ENCODE results near the gene FXYD5.

FXYD5 gene, protein sequence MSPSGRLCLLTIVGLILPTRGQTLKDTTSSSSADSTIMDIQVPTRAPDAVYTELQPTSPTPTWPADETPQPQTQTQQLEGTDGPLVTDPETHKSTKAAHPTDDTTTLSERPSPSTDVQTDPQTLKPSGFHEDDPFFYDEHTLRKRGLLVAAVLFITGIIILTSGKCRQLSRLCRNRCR

GRCh38 chr19:35154525-35155406 is at the start of gene FXYD5:
FXYD5 (plus strand) TSS chr19:35154735; CDS start chr19:35155551, 816 bp downstream.
- Histone ChIP-seq H3K4me1 (peaks cover 40 to 79% (median 73%) of the 10 kb centered on the region in 10 experiments), H3K9ac (peak within 1 kb of the TSS; percentile 77 to 96 (median 92)), H3K4me3 (peak within 1 kb of the TSS; percentile 68 to 99 (median 94)), H4K20me1 (peaks cover 23 to 49% (median 46%) of the 10 kb centered on the region in 11 experiments; a peak in 21 of 22 replicates), H3K36me3 (peaks cover 33 to 41% (median 36%) of the 10 kb centered on the region in 11 experiments), H3K9me3 (replicated peaks in 1 of 11) (no peaks in the 10 kb centered on the region), H3K27ac (peak within 1 kb of the TSS; percentile 7 to 96 (median 92); a peak in 21 of 22 replicates), H3K27me3 (no peaks in the 10 kb centered on the region), H3K4me2 (peak within 1 kb of the TSS; percentile 92 to 99 (median 98))
- TF ChIP-seq Cebpa-rat (IDR thresholded peaks at IDR 0.05), result no peak

GRCh38 chr19:35105047-35105410 is 49.5 kb upstream of the FXYD5 start:
- H3K4me2 ChIP-seq, result no peak overlapping the region
- H4K20me1 ChIP-seq, result no peaks in the 10 kb centered on the region
- no peak overlapping the region for H3K9ac ChIP-seq
- H3K27me3 ChIP-seq, result no peaks in the 10 kb centered on the region
- no peak overlapping the region for H3K4me3 ChIP-seq
- H3K27ac ChIP-seq, result no peak overlapping the region
- no peaks in the 10 kb centered on the region for H3K36me3 ChIP-seq
- TF ChIP-seq Cebpa-rat (IDR thresholded peaks at IDR 0.05), result no peak
- peaks cover 0 to 14% (median 5%) of the 10 kb centered on the region in 10 experiments; a peak in 7 of 20 replicates for H3K4me1 ChIP-seq
- H3K9me3 ChIP-seq (replicated peaks in 1 of 11), result peaks cover 0 to 11% (median 9%) of the 10 kb centered on the region in 11 experiments; a peak in 8 of 22 replicates

GRCh38 chr19:35105411-35106290 is 48.9 kb upstream of the FXYD5 start:
- Histone ChIP-seq H3K27me3 (no peaks in the 10 kb centered on the region), H3K4me2 (no peak overlapping the region), H3K4me3 (no peak overlapping the region), H3K36me3 (no peaks in the 10 kb centered on the region), H3K9ac (no peak overlapping the region), H3K4me1 (peaks cover 0 to 14% (median 5%) of the 10 kb centered on the region in 10 experiments; a peak in 7 of 20 replicates), H3K27ac (no peak overlapping the region), H4K20me1 (no peaks in the 10 kb centered on the region), H3K9me3 (replicated peaks in 1 of 11) (peaks cover 0 to 11% (median 9%) of the 10 kb centered on the region in 11 experiments; a peak in 8 of 22 replicates)
- TF ChIP-seq Cebpa-rat (IDR thresholded peaks at IDR 0.05), result no peak

- H3K27me3 ChIP-seq, result no peaks in the 10 kb centered on the region
- no peak overlapping the region for H3K4me2 ChIP-seq
- no peak overlapping the region for H3K4me3 ChIP-seq
- H4K20me1 ChIP-seq, result no peaks in the 10 kb centered on the region
- no peak overlapping the region for H3K27ac ChIP-seq
- no peak for TF ChIP-seq Cebpa-rat (IDR thresholded peaks at IDR 0.05)
- H3K9me3 ChIP-seq (replicated peaks in 1 of 11), result peaks cover 0 to 11% (median 9%) of the 10 kb centered on the region in 11 experiments; a peak in 8 of 22 replicates
- H3K4me1 ChIP-seq, result peaks cover 0 to 18% (median 5%) of the 10 kb centered on the region in 10 experiments; a peak in 7 of 20 replicates
- no peak overlapping the region for H3K9ac ChIP-seq
- no peaks in the 10 kb centered on the region for H3K36me3 ChIP-seq
These were observed 48.3 kb upstream of the FXYD5 start for GRCh38 chr19:35106291-35106583.

- Histone ChIP-seq H3K4me1 (peaks cover 0 to 18% (median 5%) of the 10 kb centered on the region in 10 experiments; a peak in 7 of 20 replicates), H3K4me3 (no peak overlapping the region), H3K9ac (no peak overlapping the region), H3K27me3 (no peaks in the 10 kb centered on the region), H4K20me1 (no peaks in the 10 kb centered on the region), H3K36me3 (no peaks in the 10 kb centered on the region), H3K4me2 (peak overlapping the region in 3 of 11 experiments; percentile 33 to 52 (median 50); a peak in 1 of 22 replicates), H3K27ac (no peak overlapping the region), H3K9me3 (replicated peaks in 1 of 11) (peaks cover 0 to 11% (median 9%) of the 10 kb centered on the region in 11 experiments; a peak in 8 of 22 replicates)
- no peak for TF ChIP-seq Cebpa-rat (IDR thresholded peaks at IDR 0.05)
These were observed 47.5 kb upstream of the FXYD5 start for GRCh38 chr19:35106898-35107541.

- Histone ChIP-seq H3K4me1 (peaks cover 0 to 18% (median 5%) of the 10 kb centered on the region in 10 experiments; a peak in 7 of 20 replicates), H3K9me3 (replicated peaks in 1 of 11) (peaks cover 0 to 11% (median 9%) of the 10 kb centered on the region in 11 experiments; a peak in 8 of 22 replicates), H4K20me1 (no peaks in the 10 kb centered on the region), H3K36me3 (no peaks in the 10 kb centered on the region), H3K4me3 (no peak overlapping the region), H3K27me3 (no peaks in the 10 kb centered on the region), H3K27ac (no peak overlapping the region), H3K4me2 (peak overlapping the region in 3 of 11 experiments; percentile 33 to 52 (median 50); a peak in 3 of 22 replicates), H3K9ac (no peak overlapping the region)
- no peak for TF ChIP-seq Cebpa-rat (IDR thresholded peaks at IDR 0.05)
These were observed 47.0 kb upstream of the FXYD5 start for GRCh38 chr19:35107545-35107944.

- Histone ChIP-seq H4K20me1 (no peaks in the 10 kb centered on the region), H3K4me1 (peaks cover 0 to 18% (median 5%) of the 10 kb centered on the region in 10 experiments; a peak in 7 of 20 replicates), H3K27me3 (no peaks in the 10 kb centered on the region), H3K4me3 (no peak overlapping the region), H3K27ac (no peak overlapping the region), H3K36me3 (no peaks in the 10 kb centered on the region), H3K4me2 (no peak overlapping the region), H3K9me3 (replicated peaks in 1 of 11) (peaks cover 0 to 11% (median 9%) of the 10 kb centered on the region in 11 experiments; a peak in 8 of 22 replicates), H3K9ac (no peak overlapping the region)
- TF ChIP-seq Cebpa-rat (IDR thresholded peaks at IDR 0.05), result no peak
These were observed 45.8 kb upstream of the FXYD5 start for GRCh38 chr19:35108730-35109129.

DNA sequence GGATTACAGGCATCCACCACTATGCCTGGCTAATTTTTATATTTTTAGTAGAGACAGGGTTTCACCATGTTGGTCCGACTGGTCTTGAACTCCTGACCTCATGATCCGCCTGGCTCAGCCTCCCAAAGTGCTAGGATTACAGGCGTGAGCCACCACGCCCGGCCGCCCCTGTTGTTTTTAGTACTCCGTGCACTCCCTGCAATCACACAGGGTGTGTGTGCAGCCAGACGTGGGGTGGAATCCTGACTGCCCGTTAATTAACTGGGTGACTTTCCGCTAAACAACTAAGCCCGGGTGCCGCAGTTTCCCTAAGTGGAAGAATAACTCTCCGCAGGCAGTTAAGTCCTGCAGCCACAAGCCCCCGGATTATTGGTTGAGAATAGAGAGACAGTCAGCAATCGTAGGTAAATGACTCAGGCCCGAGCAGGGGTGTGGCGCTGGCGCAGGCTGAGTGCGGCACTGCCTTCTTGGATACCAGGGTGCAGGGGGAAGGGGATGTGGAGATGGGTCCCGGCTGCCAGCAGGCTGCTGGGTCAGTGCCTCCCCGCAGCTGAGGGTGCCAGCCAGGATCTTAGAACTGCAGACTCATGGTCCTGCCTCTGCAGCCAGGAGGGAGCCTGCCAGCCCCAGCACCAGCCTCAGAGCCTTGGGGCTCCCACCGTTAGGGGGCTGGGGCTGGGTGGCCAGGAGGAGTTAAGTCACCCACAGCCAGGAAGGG is 45.0 kb upstream of the FXYD5 start:
- Histone ChIP-seq H3K27me3 (no peaks in the 10 kb centered on the region), H3K27ac (no peak overlapping the region), H3K4me3 (no peak overlapping the region), H3K9me3 (replicated peaks in 1 of 11) (peaks cover 0 to 11% (median 9%) of the 10 kb centered on the region in 11 experiments; a peak in 8 of 22 replicates), H3K4me1 (peaks cover 0 to 23% (median 7%) of the 10 kb centered on the region in 10 experiments; a peak in 16 of 20 replicates), H4K20me1 (no peaks in the 10 kb centered on the region), H3K4me2 (peak overlapping the region in 2 of 11 experiments; percentile 8 to 14; a peak in 1 of 22 replicates), H3K36me3 (no peaks in the 10 kb centered on the region), H3K9ac (no peak overlapping the region)
- no peak for TF ChIP-seq Cebpa-rat (IDR thresholded peaks at IDR 0.05)
